GM19452 (cell line): Measurements from ENCODE around the gene TSPO.
"Not testable (repeated sequence)": the region's sequence is repeated elsewhere in the genome, so short reads cannot be mapped to it uniquely, and the experiment has no call there.

ENCODE experiments used
- ATAC-seq: cut with Tn5 transposase; IDR thresholded peaks from one replicate; pipeline ENCODE4 v1.9.1; 2021; ENCODE audit not compliant: unreplicated experiment

The TSPO gene

DNA sequence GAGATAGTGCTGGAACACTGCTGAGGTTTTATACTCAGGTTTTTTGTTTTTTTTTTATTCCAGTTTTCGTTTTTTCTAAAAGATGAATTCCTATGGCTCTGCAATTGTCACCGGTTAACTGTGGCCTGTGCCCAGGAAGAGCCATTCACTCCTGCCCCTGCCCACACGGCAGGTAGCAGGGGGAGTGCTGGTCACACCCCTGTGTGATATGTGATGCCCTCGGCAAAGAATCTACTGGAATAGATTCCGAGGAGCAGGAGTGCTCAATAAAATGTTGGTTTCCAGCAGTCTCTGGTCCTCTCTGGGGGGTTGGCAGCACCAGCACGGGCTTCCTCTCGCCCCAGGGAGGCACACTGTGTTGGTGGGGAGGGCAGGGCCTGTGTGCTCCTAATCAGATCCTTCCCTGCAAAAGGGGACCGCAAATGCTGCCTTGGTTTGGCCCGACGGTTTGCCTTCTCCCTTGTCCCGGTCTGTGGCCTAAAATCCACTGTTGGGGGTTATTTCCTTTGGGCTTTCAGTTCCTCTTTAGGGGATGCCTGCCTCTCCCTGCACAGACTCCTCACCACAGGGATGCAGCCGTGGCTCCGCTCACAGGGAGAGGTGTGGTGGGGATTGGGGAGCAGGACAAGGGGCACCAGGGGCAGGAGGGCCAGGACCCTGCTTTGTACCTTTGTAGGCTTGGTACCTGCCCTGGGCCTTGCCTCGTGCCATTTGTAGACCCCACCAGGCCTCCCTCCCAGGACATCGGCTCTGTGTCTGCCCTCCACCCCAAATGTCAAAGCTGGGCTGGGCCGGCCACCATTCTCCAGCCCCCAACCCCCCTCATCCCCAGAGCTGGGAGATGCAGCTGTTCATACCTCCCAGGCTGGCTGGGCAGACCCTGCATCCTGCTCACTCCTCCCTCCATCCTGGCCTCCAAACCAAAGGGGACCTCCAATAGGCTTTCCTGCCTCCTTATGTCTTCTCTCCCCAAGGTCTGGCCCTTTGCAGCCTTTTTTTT lies 21.6 kb upstream of the TSPO start:
- ATAC-seq, result no peak

GRCh38 chr22:43131773-43132501 lies 19.4 kb upstream of the TSPO start:
- no peak for ATAC-seq

- no peak for ATAC-seq
These were observed 18.0 kb upstream of the TSPO start for GRCh38 chr22:43133401-43133800.

DNA sequence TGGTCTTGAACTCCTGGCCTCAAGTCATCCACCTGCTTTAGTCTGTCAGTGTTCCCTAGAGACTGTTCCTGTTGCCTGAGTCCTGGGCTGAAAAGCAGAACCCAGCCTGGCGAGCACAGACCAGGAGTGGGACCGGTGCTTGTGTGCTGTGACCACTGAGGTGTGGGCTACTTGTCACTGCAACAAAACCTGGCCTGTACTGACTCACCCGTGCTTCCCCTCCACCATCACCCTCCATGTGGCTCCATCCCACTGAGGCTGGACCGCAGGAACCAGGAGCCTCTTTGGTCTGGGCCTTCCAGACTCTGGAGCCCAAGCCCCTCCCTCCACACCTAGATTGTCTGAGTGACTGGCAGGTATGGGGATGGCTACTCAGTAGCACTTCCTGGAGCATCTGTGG lies 16.8 kb upstream of the TSPO start:
- ATAC-seq, result no peak

DNA sequence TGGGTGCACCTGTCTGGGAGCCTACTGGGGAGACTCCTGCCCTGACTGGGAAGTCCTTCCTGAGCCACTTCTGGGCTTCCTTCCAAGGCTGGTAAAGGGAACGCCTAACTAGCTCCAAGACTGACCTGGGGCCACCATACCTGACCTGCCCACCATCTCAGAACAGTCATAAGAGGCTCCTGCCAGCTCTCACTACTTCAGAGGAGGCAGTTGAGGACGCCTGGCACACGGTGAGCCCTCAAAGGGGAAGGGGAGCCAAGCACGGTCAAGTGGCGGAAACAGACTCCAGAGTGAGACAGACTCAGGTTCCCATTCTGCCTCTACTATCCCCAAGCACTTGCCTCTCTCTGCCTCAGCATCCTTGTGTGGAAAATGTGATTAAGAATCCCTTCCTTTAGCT lies 15.8 kb upstream of the TSPO start:
- no peak for ATAC-seq

- ATAC-seq, result no peak
These were observed 15.1 kb upstream of the TSPO start for GRCh38 chr22:43136255-43136654.

GRCh38 chr22:43136801-43137200 lies 14.6 kb upstream of the TSPO start:
- ATAC-seq, result no peak

- ATAC-seq, result peak; percentile 73
These were observed 8.3 kb upstream of the TSPO start, which contains the start of gene MCAT for GRCh38 chr22:43142880-43143562. MCAT (minus strand) TSS chr22:43143398; CDS start chr22:43143348, 50 bp downstream.

DNA sequence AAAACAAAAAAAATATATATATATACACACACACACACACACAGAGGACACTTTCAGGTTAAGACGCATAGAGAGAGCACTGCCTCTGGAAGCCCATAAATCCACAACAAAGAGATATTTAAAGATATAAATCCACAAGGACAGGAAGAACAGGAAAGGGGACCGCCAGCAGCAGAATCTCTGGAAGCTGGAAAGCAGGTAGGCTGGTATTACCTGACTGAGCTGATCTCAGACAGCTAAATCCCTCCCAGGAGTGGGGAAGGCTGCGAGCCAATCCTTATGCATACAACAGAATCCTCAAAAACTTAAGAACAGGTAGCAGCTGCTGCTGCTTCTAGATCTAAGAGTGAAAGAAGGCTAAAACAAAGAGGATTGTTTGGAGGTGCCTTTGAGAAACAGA lies 6.4 kb upstream of the TSPO start:
- ATAC-seq, result no peak

GRCh38 chr22:43145371-43145770 lies 6.0 kb upstream of the TSPO start:
- not testable (repeated sequence) for ATAC-seq

DNA sequence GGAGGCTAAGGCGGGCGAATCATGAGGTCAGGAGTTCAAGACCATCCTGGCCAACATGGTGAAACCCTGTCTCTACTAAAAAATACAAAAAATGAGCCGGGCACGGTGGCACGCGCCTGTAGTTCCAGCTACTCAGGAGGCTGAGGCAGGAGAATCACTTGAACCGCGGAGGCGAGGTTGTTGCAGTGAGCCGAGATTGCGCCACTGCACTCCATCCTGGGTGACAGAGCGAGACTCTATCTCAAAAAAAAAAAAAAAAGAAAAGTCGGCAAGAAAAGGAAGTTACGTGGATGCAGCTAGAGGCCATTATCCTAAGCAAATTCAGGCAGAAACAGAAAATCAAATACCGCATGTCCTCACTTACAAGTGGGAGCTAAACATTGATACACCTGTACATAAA lies 5.0 kb upstream of the TSPO start:
- not testable (repeated sequence) for ATAC-seq

- ATAC-seq, result no peak
These were observed 3.5 kb upstream of the TSPO start for GRCh38 chr22:43147821-43148220.

- ATAC-seq, result no peak
These were observed 2.8 kb upstream of the TSPO start for GRCh38 chr22:43148581-43148980.

DNA sequence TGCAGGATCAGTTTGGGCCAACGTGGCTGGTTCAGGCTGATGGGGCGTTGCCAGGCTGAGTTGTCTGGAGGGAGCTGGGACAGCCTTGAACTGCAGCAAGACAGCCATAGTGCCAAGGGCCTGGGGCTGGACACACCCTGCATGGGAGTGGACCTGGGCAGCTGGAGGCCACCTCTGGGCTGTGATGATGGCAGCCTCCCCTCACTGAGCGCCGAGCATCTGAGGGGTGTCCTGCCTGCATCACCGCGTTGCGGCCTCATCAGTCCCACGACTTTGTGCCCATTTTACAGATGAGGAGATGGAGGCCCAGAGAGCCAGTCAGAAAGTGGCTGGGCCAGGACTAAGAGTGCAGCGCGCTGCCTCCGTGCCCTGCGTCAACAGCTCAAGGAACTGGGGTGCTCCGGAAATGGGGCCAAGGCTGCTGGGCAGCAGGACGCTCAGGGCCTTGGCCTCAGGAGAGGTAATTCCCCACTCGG lies 590 bp upstream of the TSPO start:
- ATAC-seq, result no peak

- ATAC-seq, result no peak
These were observed 621 bp downstream of the TSPO start for GRCh38 chr22:43152003-43152356.

GRCh38 chr22:43152357-43153071 lies 1.2 kb downstream of the TSPO start:
- no peak for ATAC-seq

- ATAC-seq, result no peak
These were observed 2.5 kb downstream of the TSPO start for GRCh38 chr22:43153899-43154298.

- no peak for ATAC-seq
These were observed 3.7 kb downstream of the TSPO start for GRCh38 chr22:43154887-43155536.

- no peak for ATAC-seq
These were observed 4.4 kb downstream of the TSPO start for GRCh38 chr22:43155789-43156188.

DNA sequence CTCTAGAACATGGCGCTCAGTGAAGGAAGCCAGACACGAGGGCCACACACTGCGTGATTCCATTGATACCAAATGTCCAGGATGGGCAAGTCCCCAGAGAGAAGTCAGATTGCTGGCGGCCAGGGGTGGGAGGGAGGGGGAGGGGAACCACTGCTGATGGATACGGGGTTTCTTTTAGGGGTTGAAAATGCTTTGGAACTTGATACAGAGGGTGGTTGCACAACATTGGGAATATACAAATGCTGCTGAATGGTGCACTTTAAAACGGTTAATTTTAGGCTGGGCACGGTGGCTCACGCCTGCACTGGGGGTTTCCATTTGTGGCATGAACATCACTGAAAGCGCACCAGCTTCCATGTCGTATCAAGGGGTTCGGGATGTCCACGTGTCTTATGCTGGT lies 5.1 kb downstream of the TSPO start:
- no peak for ATAC-seq
